Astrocyte (in vitro differentiated cells and primary cell): Measurements from ENCODE around the gene RAB27B.

ENCODE experiments used
- CTCF ChIP-seq: IDR thresholded peaks from 2 replicates; pipeline ENCODE4 v1.5.1; 2011; ENCODE audit warnings: low read depth, mild to moderate bottlenecking, inconsistent platforms, low read length, moderate library complexity; ENCODE audit not compliant: insufficient read depth
- EZH2 ChIP-seq: IDR thresholded peaks from 2 replicates; pipeline ENCODE4 v1.6.1; 2012; ENCODE audit warnings: mild to moderate bottlenecking, low read length, inconsistent platforms; ENCODE audit not compliant: insufficient read depth

GRCh38 chr18:54879691-54880090 lies 51.4 kb downstream of the RAB27B start:
- no peak for TF ChIP-seq CTCF
- no peak for TF ChIP-seq EZH2
